HG03159 (cell line): Measurements from ENCODE around the gene RAD51B.

ENCODE experiments used
- ATAC-seq: cut with Tn5 transposase; IDR thresholded peaks from one replicate; pipeline ENCODE4 v1.9.1; 2021; ENCODE audit warnings: mild to moderate bottlenecking, moderate library complexity; ENCODE audit not compliant: unreplicated experiment

Gene RAD51B

GRCh38 chr14:68394118-68394763 lies 574.7 kb downstream of the RAD51B start:
- ATAC-seq, result no peak

- ATAC-seq, result no peak
Observed at GRCh38 chr14:68394764-68395143, 575.2 kb downstream of the RAD51B start.

GRCh38 chr14:68395604-68396003 lies 576.0 kb downstream of the RAD51B start:
- no peak for ATAC-seq

- ATAC-seq, result no peak
Observed at GRCh38 chr14:68396461-68396860, 576.9 kb downstream of the RAD51B start.

- ATAC-seq, result no peak
Observed at GRCh38 chr14:68397371-68397811, 577.8 kb downstream of the RAD51B start.

- no peak for ATAC-seq
Observed at GRCh38 chr14:68397822-68398221, 578.2 kb downstream of the RAD51B start.

GRCh38 chr14:68398370-68398769 lies 578.8 kb downstream of the RAD51B start:
- no peak for ATAC-seq

- no peak for ATAC-seq
Observed at GRCh38 chr14:68399971-68400370, 580.4 kb downstream of the RAD51B start.

GRCh38 chr14:68401317-68401716 lies 581.7 kb downstream of the RAD51B start:
- peak; percentile 3 for ATAC-seq

GRCh38 chr14:68401855-68402254 lies 582.3 kb downstream of the RAD51B start:
- ATAC-seq, result peak; percentile 79

GRCh38 chr14:68402525-68403101 lies 583.0 kb downstream of the RAD51B start:
- no peak for ATAC-seq

GRCh38 chr14:68403191-68404145 lies 583.9 kb downstream of the RAD51B start:
- no peak for ATAC-seq

- ATAC-seq, result no peak
Observed at GRCh38 chr14:68404146-68404527, 584.6 kb downstream of the RAD51B start.

GRCh38 chr14:68404652-68405183 lies 585.1 kb downstream of the RAD51B start:
- no peak for ATAC-seq

- no peak for ATAC-seq
Observed at GRCh38 chr14:68405961-68406360, 586.4 kb downstream of the RAD51B start.

- ATAC-seq, result no peak
Observed at GRCh38 chr14:68407285-68407684, 587.7 kb downstream of the RAD51B start.

GRCh38 chr14:68407825-68408224 lies 588.2 kb downstream of the RAD51B start:
- ATAC-seq, result no peak

- ATAC-seq, result no peak
Observed at GRCh38 chr14:68408680-68409079, 589.1 kb downstream of the RAD51B start.

GRCh38 chr14:68409387-68409786 lies 589.8 kb downstream of the RAD51B start:
- no peak for ATAC-seq

GRCh38 chr14:68412505-68413465 lies 593.2 kb downstream of the RAD51B start:
- ATAC-seq, result no peak
